HG03095 (cell line): ENCODE data around the gene GATAD2B.
"Not testable (repeated sequence)": the region's sequence is repeated elsewhere in the genome, so short reads cannot be mapped to it uniquely, and the experiment has no call there.

Experiments
- ATAC-seq: cut with Tn5 transposase; IDR thresholded peaks from one replicate; pipeline ENCODE4 v1.9.1; 2021; ENCODE audit warnings: moderate library complexity; ENCODE audit not compliant: unreplicated experiment

GATAD2B gene

DNA sequence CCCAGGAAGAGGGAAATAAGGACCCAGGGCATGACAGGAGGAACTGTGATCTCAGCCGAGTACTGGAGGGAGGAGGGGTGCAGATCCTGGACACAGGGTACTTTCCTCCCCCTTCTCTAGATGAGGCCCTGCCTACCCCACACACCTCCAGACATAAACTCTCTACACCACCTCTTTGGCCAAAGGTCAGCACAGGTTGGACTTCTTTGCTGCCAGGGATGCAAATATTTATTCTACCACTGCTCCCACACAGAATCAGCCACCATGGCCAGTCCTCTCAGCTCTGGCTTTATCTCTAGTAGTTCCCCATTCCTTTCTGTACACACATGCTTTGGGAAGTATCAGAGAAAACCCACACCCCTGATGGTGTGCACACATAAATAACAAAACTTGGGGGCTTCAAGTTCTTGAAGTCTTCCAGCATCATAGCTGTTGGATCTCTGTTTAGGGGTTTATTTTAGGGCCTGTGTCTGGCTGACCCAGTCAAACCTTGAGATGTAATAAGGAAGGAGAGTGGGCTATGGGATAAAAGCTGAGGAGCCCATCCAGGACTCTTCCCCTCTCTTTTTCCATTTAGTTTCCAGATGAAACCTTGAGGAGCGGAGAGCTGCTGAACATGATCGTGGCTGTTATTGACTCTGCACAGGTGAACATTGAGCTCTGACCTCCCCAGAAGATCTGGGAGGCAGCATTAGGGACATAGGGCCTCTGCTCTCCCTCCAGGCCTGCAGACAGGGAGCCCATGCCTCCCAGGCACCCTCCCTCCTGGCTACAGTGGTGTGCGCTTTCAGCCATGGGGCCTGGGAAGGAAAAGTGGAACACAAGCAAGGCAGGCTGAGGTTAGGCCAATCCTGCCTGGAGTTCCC is 154.2 kb downstream of the GATAD2B start:
- no peak for ATAC-seq

DNA sequence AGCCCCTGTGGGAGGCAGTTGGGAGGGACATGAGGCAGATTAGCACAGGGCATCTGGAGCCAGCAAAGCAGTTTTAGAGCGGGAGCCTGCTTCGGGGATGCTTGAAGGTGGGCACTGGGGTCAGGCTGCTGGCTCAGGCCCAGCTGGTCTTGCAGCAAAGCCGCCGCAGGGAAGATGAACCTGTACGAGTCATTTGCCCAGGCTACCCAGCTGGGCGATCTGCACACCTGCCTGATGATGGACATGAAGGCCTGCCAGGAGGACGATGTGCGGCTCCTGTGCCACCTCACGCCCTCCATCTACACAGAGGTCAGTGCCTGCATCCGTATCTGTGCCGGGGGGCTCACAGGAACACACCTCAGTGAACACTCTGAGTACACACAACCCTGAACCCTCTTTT is 155.3 kb downstream of the GATAD2B start:
- no peak for ATAC-seq

DNA sequence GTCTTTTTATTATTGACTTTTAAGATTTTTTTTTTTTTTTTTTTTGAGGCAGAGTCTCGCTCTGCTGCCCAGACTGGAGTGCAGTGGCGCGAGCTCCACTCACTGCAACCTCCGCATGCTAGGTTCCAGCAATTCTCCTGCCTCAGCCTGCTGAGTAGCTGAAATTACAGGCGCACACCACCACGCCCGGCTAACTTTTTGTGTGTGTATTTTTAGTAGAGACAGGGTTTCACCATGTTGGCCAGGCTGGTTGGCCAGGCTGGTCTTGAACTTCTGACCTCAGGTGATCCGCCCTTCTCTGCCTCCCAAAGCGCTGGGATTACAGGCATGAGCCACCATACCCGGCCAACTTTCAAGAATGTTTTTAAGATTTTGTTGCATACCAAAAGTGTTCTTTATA is 156.1 kb downstream of the GATAD2B start:
- ATAC-seq, result not testable (repeated sequence)

DNA sequence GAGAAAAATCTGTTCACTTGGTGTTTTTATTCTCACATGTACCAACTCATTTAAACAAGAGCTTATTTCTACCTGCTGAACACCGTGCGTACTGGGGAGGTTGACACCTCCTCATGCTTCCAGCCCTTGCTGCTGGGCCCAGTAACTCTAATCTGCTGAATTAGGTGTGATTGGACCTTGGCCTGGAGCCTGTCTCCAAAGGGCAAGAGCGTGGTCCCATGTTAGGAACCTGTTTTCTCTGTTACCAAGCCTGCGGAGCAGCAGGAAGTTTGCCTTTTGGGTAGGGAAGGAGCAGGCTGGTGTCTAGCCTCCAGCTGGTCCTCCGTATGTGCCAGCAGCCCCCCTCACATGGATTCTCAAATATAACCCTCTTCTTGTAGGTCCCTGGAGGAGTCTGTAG is 158.5 kb downstream of the GATAD2B start:
- no peak for ATAC-seq

DNA sequence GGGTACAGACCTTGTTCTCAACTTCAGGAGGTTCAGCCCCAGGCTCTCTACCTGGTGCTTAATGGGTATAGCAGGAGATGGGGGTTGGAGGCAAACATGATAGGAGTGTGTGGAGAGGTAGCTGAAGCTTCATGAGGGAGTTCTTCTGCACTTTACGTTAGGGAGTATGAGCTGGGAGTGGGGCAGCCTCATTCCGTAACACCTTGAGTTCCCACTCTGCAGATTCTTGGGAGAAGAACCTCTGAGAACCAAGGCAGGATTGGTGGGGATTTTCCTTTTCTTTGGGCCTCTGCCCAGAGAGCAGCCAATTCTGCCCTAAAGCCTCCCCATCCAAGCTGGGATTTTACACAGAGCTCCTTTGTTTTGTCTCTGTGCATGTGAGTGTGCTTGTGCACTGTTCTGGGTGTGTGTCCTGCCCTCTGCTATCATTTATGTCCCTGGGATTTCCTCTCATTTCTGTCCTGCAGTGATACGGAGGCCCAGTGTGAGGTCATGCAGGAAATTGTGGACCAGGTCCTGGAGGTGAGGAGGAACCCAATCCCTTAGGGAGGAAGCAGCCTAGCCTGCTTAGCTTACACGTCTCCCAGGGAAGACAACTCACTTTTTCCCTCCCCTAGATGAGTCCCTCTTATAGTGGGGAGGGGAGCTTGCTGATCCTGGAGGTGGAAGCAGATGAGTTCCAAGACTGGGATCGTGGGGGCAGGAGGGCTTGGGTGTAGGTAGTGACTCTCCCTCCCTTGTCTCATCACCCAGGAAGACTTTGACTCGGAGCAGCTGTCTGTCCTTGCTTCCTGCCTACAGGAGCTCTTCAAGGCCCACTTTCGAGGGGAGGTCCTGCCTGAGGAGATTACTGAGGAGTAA is 159.2 kb downstream of the GATAD2B start:
- no peak for ATAC-seq

DNA sequence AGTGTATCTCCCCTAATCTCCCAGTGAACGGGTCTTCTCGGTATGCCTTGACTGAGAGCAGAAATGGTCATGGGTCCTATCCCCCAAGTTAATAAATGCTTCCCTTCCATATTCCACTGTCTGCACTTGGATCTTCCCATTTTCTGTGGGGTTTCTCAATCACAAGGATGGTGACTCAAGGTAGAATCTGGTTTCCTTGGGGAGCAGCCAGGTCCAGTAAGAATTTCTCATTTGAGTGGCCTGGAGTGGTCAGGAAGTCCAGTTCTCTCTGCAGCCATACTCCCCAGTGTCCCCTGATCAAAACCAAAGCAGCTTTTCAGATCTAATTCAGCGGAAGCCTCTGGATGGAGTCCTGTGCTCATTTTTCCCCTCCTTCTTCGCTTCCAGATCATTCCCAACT is 162.3 kb downstream of the GATAD2B start:
- no peak for ATAC-seq
